Myocyte (in vitro differentiated cells): ENCODE results near the gene CORO1C. TPM values are rescaled to one million over a fixed set of nuclear protein-coding genes. Genes with fewer than 3 reads are reported as not detected.
A peak's percentile ranks its signal among the peaks of the same experiment; 100 is the strongest.

Source experiments
- DNase-seq: peaks from one replicate; pipeline ENCODE4 v3.0.0-alpha.2; 2012; ENCODE audit warnings: low read depth
- total RNA-seq: library from RNA; depleted of rRNA; stranded (reverse); fragments of >200 nt; gene quantifications from 2 replicates; pipeline ENCODE4 v1.2.3, GENCODE V29; 2014

The CORO1C gene
- total RNA-seq, 1 donor from 2014 or later: 85.3 TPM

DNA sequence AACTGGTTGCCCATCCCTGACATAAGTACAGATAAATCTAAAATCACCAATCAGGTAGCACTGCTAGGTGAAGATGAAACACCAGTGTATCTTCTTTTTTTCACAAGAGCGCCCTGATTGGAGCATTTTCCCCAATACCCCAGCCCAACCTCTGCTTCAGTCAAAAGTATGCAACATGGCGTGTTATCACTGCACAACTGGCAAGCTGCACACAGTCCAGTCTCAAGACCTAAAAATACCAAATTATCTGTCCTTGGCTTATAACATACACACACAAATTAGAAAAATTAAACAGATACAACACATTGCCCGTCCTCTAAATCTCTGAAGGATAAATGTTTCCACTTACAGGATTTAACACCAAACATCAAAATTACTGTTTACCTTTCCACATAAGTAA lies 77.4 kb downstream of the CORO1C start:
- DNase-seq: no peak

DNA sequence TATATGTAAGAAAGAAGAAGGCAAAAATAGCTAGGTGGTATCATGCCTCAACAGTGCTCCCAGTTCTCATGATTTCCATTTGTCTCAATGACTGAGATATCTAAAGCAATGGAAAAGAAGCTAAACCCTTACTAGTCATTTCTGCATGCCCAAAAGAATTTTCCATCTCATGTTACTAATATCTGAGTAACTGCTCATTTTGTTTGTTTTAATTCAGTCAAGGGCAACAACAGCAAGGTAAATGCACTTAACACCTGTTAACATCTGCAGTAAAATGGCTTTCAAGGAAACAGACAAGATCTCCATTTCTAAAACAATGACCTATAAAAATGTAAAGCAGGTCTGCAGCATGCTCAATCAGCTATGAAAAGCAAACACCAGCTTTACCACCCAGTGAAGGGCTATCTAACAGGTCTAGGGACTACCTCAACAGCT lies 78.2 kb downstream of the CORO1C start:
- DNase-seq: no peak

DNA sequence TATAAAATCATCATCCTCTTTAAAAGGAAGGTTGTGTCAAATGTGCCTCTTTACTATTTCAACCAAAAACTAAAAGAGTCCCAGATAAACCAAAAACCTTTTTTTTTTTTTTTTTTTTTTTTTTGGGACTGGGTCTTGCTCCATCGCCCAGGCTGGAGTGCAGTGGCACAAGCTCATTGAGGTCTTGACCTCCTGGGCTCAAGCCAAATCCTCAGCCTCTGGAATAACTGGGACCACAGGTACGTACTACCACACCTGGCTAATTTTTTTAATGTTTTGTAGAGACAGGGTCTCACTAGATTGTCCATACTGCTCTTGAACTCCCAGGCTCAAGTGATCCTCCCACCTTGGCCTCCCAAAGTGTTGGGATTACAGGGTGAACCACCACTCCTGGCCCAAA lies 81.2 kb downstream of the CORO1C start:
- DNase-seq: no peak

DNA sequence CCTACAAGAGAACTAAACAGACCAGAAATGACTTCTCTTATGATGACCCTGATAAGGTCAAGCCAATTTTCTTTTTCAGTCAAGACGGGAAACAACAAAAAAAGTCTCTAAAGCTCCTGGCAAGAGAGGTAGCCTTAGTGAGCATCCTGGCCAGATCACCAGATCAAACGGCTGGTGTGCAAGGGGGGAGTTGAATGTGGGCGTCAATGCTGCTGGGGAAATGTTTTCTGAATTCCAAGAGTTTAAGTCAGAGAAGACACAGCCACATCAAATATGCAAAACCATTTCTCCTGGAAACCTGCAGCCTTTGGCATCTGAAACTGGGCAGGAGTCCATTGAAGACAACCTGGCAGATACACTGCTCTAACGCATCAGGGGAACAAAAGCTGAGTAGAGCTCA lies 81.6 kb downstream of the CORO1C start:
- peak; percentile 34 for DNase-seq

DNA sequence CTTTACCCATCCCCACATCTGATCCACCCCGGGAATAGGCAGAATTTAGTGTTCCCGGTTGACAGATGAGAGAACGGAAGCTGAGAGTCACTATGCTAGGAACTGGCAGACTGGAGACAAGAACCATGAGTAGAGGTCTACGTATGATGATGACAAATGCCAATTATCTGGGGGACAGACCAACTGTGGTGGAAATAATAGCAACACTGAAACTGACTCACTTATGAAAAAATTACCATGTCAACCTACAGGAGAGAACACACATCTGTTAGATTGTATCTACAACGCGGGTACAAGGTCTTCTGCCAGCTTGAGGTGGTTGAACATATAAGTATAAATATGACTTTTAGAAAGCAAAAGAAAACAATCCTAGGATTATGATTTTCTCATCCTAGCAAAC lies 82.2 kb downstream of the CORO1C start:
- peak; percentile 56 for DNase-seq

DNA sequence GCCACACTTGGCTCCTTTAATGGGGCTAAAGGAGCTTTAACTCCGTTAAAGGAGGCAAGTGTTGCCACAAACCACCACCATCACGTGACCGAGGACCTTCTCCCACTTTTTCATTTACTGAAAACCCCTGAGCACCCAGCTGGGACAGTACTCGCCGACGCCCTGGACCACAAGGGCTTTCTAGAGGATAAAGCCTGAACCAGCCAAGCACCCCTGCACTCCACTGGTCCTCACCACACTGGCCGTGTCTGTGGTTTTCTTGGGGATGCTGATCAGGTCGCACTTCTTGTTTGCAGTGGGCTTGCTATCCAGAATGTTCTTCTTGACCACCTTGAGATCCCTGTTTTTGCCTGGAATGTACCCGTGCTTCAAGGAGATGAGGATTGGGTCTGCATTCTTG lies 82.9 kb downstream of the CORO1C start:
- peak; percentile 22 for DNase-seq

DNA sequence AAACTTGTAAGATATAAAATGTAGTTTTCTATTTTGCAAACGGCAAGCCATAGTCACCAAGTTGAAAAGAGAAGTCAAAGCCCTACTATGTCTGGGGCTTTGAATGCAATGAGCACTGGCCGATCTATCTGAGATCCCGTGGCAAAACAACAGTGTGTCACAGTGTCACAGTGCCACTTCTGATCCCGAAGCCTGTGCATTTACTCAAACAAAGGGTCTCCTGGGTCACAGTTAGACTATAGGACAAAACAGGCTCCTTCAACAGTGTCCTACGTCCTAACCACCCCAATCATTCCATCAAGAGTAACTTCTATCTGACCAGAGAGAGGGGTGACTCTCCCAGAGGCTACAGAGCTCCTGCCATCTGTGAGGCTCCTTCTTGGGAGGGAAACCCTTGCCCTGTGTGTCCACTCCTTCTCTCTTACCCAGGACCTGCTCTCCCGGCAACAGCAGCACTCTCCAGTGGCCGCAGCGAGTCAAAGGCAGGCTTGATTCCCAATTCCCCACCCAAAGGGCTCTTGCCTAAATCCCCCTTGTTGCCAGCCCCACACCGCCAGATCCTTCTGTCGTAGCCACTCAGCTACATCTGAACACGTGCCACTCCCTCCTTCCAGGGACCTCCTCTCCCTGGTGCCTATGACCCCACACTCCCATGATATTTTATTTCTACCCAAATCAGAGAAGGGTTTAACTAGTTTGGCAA lies 83.6 kb downstream of the CORO1C start:
- no peak for DNase-seq

DNA sequence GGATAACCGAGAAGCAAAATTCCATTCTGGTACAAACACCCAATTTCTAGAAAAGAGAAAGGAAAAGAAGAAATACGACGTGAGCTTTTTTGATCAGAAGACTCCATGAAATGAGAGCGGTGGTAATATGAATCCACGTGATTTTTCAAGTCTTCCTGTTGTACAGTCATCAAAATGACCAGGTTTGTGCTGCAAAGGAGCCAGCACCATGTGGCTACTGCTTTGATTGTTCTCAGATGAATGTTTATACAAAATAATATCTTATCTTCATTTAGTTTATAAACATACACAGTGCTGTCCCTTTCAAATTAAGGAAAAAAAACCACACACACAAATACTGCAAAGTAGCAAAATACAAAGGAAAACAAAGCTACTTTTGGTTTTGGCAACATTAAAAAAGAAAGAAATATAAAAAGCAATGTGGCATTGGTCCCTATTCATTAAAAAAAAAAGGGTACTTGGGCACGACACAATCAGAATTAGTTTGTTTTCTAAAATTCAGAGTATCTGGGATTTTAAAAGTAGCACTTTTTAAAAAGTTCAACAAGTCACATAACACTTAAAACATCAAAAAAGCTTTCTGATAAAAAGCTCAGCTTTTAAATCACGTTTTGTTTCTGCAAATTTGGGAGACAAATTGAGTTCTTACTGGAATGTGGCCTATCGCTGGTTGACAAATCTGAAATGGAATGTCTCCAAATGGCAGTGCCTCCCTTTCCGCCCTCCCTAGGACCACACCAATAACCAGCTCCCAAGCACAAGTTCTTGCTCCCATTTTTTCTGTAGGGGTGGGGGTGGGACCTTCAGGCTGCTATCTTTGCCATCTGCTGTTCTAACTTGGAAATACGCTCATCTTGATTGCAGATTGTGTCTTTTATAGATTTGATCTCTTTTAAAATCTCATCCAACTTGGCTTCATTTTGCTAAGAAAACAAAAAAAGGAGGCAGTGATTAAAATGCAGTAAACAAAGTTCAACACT lies 84.4 kb downstream of the CORO1C start:
- peak; percentile 51 for DNase-seq

DNA sequence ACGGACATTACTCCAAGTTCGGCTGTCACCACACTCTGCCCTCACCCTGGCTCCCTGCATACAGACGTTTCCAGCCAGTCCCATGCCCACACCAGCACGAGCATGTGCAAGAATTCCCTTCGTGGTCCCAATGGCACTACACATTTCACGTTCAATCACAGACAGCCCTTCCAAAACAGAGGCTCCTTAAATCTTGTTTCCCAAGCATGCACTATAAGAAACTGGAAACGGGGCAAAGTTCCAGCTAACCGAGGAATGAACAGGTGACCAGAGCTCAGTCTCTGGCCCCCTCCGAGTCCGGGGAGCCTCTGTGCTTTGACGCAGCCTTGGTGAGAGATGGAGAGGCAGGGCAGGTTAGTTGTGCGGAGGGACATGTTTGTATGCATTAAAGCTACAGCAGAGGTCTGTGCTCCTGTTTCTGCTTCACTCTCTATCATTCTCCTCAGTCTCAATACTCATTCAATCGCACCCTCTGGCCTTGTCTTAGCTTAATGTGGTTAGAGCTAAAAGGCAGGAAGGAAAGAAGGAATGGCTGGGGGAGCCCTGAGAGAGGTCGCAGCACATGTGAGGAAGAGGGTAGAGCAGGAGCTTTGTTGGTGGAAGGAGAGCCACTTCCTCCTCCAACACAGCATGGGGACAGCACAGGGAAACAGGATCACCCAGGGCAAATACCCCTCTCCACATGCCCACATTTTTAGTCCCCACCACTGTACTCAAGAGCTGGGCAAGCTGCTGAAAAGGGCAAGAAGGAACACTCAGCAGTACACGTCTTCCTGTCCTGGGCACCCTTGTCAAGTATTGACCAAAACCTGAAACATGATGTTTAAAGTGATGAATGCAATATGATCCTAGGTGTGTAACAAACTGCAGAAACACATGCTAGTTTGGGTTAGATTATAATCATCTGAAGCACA lies 85.4 kb downstream of the CORO1C start:
- DNase-seq: peak; percentile 57

DNA sequence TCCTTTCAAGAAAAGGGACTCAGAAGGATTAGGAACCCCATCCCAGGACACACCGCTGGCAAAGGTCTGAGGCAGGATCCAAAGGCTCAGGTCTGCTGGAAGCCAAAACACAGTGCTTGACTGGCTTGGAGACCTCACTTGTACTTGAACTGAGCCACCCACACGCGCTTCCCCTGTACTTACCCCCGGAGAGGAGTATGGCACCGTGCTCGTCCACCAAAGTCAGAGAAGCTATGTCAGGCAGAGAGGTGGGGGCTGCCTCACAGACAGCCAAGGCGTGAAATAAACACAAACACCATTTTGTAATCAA lies 86.6 kb downstream of the CORO1C start:
- no peak for DNase-seq

DNA sequence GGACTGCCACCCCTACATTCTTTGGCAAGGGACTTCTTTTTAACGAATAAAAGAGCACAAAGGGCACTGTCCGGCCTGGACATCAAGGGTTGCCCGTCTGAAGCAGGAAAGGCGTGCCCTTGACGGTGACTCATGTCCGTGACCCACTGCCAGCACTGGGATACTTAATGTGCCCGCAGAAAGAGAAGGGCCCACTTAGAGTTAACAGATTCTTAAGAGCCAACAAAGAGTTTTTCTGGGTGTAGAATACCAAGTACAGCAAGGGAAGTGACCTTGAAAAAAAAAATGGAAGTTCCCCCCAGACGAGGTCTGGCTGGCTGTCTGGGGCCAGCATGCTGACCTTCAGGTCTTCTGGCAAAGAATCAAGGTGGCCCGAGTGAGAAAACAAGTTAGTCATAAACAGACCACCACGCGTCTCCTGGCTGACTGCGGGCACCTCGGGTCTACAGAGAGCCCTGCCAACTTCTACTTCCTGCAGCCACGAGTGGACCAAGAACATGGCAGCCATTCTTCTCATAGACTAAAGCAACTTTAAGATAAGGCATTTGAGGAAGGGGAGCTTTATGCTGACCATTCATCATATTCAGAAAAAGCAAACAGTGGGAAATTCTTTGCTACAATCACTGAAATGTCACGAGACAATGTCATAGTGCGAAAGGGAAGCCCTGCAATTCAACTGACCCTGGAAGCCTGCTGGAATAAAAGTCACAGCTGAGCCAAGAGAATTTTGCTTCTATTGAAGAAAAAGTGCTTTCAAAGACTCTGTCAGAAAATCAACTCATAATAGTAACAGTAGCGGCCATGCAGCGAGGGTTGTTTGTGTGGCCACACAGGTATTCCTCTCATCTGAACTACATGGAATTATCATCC lies 87.1 kb downstream of the CORO1C start:
- DNase-seq: peak; percentile 93

DNA sequence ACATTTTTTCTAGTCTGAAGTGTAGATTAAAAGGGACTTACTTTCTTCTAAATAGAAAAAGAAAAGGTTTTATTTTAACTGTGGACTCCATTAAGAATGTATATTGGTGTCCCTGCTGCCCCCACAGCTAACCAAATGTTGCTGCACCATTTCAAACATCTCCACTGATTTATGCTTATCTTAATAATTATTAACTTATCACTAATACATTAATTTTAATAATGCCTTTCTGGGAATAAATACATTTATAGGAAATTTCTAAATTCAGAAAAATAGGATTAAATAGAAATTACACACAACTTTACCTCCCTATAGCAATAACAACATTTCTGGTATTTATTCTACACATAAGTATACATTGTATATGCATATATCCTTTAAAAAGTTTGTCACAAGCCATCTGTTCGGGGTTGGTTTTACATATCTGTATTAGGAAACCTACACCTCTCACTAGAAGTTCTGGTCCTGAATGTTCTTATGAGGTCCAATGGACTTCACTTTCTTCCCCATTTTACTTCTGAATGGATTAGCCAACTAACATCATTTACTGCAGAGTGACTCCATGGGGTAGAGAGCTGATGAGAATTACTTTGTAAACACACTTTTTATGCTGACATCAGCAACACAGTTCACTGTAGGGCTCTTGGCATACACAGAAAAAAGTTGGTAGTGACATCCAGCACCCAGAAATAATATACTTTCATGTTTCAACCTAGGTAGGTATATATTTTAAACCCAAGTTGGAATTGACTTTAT lies 88.2 kb downstream of the CORO1C start:
- peak; percentile 51 for DNase-seq

DNA sequence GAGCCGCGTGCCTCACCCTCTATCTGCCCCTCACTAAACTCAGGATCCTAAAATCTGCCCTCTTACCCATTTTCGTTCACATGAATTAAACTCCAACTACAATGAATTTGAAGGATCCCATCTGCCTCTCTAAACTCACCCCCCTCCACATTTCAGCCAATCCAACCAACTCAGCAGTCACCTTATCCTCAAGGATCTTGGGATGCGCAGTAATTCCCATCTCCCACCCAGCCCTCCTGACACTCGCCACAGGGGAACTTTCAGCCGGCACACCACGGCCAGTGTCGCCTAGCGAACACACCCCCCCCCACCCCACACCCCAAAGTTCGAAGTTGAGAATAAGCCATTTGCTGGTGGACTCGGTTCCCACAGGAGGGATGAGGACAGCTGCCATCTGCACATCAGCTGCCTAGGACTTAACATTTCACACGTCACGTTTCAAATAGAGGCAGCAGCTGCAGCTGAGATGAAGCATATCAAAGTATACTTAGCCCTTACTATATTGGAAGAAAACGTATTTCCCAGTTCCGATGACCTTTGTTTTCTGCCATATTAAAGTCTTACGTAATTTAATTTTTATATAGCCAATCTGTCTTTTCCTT lies 88.9 kb downstream of the CORO1C start:
- peak; percentile 97 for DNase-seq

DNA sequence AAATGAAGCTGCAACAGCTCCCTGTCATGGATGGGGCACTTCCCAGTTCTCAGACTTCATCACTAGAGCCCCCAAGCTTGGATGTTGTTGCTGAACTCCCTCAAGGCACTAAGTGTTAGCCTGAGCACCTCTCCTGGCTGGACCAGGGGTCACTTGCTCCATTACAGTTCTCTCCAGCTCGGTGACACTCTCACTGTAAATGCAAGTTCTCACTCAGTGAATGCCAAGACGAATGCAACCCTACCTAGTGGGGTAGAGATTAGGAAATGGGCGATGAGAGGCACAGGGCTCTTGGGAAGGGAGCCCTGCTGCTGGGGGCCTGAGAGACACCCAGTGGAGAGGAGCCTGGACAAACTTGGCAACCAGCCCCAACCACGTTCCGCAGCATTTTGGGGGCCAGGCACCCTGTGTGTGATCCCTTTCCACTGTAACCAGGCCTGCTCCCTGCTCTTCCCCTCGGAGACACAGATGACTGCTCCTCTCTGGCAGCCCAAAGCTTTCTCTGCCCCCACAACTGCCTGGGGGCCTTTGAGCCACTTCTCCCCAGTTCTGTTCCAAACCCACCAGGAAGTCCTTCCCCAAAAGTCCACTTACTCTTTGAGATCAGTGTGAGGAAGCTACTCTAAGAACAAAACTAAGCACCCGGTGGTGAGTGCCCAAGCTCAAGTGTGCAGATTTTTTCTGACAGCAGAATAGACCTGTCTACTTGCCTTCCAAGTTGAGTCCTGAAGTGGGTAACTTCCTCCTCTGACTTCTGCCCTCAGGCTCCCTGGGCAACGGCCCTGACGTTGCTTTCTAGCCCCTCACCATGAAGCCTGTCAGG lies 89.7 kb downstream of the CORO1C start:
- DNase-seq: peak; percentile 36

DNA sequence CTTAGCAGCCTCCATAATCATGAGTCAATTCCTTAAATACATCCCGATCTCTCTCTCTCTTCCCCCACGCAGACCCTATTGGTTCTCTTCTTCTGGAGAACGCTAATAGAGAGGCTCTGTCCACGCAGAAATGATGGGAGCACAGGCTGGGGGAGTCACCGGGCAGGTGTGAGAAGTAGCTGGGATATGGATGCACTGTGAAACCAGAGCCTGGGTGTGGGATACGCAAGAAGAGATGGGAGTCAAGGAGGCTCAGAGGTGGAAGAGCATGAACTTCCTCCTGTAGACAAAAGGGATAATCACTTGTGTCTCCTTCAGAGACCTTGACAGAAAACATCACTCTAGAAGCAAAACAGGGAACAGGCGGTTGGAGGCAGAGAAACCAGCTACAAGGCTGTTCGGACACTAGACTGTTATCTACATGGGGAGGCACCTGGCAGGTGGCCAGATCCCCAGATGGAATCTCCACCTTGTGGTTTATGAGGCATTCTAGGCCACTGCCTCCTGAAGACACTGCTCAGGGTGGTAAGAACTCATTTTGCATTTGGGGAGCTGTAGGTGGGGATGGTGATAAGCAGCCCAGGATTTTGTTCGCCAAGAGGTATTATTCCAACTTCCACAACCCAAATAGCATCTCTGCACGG lies 90.4 kb downstream of the CORO1C start:
- DNase-seq: peak; percentile 59

DNA sequence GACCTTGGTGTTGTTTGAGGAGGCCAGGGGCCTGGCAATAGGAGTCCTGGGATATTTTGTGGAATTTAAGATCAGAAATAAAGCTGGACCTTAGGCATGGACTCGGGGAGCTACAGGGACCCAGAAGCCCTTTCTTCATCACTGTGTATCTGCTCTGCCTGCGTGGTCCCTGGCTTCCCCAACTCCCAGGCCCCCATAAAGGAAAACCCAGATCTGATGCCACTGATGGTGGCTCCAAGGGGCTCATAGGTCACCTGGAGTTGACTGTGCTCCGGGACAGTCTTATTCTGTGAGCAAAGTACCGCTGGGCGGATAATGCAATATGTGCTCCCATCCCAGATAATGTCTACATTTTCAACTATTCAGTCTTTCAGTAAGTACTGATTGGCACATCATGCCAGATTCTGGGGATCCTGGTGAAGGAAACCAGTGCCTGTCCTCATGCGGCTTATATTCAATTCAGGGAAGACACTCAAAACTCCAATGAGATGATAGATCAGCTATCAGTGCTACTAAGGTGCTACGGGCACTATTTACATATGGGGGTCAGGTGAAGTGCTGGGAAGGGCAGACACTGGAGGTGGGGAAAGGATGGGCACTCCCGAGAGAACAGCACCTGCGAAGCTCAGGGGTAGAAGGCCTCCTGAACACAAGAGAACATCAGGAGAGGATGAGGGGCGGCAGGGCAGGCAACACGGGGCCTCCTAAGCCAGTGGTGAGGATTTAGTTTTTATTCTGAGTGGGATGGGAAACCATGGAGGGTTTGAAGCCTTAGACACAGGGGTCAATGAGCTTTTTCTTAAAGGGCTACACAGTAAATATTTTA lies 92.1 kb downstream of the CORO1C start:
- DNase-seq: no peak
